GM18951 (cell line): Measurements from ENCODE around the gene SLAIN1.

ENCODE experiments used
- POLR2A ChIP-seq: IDR thresholded peaks from 4 replicates; pipeline ENCODE4 v1.6.1; 2011; ENCODE audit warnings: mild to moderate bottlenecking; ENCODE audit not compliant: insufficient read length, insufficient read depth; ENCODE audit errors: extremely low read depth
- in situ Hi-C: fragments of 300-500 bp; cut with MboI; formaldehyde crosslinking; loops from one replicate; pipeline ENCODE4 v1.12.0; 2022; ENCODE audit warnings: low sequenced_read_pairs, mixed read lengths, inconsistent platforms; ENCODE audit not compliant: unreplicated experiment

Gene SLAIN1

DNA sequence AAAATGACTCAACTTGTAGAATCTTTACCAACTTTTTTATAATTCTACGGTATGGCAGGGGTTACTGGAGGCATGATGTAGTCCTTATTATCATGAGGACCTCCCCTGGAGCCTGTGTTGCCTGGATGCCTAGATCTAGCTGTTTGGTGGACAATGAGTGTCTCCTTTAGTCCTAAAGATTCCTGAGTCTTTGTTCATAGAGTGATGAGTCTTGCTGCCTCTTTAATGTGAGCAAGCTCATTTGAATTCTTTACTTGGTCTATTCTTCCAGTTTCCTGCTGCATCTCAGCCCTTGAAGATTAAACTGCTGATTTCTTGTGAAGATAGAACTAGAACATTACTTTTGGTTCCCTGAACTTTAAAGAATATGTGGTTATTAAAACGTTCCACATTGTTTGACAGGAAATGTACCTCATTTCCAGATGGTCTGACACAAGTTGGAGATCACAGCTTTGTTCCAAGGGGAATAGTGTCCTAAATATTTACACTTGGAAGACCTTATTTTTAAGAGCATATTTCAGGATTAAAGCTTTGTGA, 51.9 kb downstream of the SLAIN1 start:
- in situ Hi-C loops: no loop called here
- TF ChIP-seq POLR2A: no peak

DNA sequence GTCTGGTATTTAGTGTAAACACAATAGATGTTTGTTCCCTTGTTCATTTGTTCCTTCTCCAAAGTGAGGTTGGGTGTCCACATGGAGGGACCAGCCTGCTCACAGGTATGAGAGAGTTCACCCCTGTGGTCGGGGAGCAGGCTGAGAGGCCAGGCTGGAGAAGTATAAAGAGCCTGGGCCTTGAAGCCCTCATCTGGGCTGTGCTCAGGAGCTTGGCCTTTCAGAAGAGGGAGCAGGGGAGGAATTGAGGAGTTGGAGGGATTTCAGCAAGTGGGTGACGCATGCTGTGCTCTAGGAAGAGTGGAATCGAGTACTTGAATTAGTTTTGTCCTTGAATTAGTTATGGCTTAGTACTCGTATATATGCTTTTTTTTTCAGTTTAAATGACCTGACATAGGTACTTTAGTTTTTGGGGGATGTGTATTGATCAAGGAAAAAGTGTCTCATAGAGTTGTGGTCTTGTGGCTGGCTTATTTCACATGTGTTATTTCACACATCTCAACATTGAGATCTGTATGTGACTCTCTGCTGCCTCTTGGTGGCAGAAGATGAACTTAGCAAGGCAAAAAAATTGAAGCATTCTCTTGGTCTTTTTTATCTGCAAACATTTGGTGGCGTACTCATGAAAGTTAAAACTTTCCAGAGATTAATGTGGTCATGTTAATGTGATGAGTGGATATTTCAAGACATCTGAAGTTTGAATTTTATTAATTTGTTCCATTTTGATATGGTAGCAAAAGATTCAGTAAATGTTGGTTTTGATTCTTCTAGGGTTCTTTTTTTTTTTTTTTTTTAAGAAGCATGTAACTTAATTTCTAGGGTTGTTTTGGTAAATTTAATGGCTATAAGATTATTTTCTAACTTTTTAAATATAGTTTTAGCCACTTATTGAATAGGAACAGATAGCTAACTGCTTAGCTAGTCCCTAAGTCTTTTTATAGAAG, 54.3 kb downstream of the SLAIN1 start:
- TF ChIP-seq POLR2A: no peak
- in situ Hi-C loops: loop anchor here (5.0 kb wide), 1 partner anchor 154 kb away; no protein-coding TSS in a partner anchor

DNA sequence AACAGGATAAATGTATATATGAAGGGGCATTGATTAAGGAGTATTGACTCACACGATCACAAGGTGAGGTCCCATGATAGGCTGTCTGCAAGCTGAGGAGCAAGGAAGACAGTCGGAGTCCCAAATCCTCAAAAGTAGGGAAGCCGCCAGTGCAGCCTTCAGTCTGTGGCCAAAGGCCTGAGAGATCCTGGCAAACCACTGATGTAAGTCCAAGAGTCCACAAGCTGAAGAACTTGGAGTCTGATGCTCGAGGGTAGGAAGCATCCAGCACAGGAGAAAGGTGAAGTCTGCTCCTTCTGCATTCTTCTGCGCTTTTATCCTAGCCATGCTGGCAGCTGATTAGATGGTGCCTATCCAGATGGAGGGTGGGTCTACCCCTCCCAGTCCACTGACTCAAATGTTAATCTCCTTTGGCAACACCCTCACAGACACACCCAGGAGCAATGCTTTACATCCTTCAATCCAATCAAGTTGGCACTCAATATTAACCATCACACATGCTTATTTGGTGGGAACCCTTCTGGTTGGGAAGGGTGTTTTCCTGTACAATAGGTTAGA, 55.1 kb downstream of the SLAIN1 start:
- TF ChIP-seq POLR2A: no peak
- in situ Hi-C loops: loop anchor here (5.0 kb wide), 1 partner anchor 155 kb away; no protein-coding TSS in a partner anchor

DNA sequence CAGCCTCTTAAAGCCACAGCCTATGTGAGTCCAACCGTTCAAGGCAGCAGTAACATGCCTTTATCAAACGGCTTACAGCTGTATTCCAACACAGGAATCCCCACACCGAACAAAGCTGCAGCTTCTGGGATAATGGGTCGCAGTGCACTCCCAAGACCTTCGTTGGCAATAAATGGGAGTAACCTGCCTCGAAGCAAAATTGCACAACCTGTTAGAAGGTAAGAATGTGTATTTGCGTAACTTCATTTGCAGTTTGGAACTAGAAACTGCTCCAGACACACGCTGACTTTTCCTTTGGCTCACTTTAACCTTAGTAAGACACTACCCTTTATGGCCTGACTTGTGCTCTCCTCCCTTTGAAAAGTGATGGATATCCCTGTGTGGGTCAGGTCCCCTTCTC, 63.4 kb downstream of the SLAIN1 start:
- in situ Hi-C loops: no loop called here
- no peak for TF ChIP-seq POLR2A

DNA sequence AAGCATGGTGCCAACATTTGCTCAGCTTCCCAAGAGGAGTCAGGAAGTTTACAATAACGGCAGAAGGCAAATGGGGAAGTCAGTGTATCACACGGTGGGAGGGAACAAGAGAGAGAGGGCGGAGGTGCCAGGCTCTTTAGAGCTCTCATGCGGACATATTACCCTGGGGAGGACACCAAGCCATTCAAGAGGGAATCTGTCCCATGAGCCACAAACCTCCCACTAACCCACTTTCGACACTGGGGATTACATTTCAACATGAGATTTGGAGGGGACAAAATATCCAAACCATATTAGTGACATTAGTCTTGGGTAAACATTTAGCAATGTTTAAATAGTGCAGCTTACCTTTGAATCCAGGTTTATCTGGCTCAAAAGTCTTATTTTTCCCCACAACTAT, 69.9 kb downstream of the SLAIN1 start:
- TF ChIP-seq POLR2A: no peak
- in situ Hi-C loops: no loop called here

DNA sequence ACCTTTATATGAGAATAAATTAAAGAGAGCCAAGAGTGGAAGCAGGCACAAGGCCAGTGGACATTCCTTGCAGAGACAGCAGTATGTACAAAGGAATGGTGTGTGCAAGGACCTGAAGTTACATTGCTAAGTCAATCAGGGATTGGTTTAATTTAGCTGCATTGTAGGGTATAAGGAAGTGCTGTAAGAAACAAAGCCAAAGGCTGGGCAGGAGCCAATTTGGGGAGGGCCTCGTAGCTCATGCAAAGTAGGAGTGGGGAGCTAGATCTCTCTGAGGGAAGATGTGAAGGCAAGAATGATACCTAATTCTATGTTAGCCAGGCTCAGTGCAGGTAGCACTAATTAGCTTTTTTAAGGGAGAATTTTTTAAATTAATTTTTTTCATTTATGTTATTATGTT, 76.7 kb downstream of the SLAIN1 start:
- no peak for TF ChIP-seq POLR2A
- in situ Hi-C loops: no loop called here

DNA sequence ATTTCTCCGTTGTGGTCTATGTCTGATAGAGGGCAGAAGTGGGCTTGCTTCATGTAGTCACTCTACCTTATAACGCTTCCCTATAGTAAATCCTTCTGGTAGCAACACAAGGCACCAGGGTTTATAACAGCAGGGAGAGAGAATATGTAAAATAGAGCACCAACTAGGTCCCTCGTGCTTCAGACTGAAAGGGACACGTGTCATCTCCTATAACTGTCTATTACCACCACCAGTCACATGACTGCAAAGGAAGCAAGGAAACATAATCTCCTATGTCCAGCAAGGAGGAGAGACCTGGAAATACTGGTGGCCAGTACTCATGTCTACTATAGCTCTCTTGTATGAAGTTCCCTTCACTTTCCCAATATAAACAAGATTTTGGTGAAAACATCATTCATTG, 79.2 kb downstream of the SLAIN1 start:
- TF ChIP-seq POLR2A: no peak
- in situ Hi-C loops: no loop called here

DNA sequence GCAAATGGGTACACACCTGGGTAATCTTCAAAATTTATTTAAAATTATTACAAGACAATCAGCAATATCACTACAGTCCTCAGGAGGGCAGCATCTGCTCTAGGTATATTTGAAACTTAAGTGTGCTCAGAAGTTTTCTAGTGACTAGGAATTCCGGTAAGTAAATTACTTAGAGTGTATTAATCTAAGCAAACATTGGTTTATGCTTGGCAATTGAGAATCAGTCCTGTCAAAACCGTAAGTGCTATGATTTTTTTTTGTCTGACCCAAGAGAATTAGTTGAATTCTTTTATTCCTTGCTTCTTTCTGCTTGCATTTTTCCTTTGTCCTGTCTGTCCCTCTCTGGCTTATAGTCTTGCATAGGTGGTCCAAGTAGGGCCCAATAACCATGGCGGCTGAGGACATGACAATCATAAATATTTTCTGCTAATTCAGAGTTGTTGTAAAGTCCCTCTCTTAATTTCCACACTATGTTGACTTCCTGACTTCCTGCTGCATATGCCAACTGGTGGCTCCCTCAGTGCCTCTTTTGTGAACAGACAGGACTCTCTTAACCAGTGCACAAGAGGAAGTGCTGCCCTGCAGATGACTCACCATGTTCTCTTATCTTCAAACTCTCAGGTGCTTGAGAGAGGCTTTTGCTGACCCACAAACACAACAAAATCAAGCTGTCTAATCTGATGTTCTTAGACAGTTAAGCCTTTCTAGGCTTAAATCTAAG, 82.2 kb downstream of the SLAIN1 start:
- in situ Hi-C loops: no loop called here
- no peak for TF ChIP-seq POLR2A

DNA sequence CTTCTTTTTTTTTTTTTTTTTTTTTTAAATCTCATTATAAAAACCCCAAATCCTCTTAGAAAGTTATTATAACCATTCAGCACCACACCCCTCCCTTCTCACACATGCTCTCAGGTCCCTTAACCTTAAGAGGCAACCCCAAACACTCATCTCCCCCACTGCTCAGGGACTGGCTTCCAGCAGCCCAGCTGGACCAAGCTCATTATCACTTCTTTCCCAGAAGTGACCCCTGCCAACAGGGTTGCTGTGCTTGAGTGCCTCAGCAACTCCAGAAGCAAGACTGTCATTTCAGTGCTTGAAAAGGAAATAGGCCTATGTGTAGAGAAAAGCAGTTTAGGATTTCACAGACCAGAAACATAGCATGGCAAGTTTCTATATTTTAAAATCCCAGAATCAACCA, 84.3 kb downstream of the SLAIN1 start:
- TF ChIP-seq POLR2A: no peak
- in situ Hi-C loops: no loop called here

DNA sequence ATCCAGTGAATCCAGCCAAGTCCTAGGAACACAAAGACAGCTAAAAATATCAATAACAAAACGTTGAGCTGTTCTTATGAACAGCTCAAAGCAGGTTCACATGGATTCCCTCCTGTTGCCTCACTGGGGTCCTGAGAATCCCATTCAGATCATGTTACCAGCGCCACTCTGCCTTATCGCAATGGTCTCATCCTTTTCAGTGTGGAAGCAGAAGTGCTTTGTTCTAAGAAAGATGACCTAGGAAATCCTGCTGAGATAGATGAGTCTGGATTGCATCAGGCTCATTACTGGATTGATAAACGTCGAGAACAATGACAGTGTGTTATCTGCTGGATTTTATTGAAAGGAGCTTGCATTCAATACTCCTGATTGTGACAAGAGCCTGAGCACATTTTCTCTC, 87.0 kb downstream of the SLAIN1 start:
- in situ Hi-C loops: no loop called here
- no peak for TF ChIP-seq POLR2A

DNA sequence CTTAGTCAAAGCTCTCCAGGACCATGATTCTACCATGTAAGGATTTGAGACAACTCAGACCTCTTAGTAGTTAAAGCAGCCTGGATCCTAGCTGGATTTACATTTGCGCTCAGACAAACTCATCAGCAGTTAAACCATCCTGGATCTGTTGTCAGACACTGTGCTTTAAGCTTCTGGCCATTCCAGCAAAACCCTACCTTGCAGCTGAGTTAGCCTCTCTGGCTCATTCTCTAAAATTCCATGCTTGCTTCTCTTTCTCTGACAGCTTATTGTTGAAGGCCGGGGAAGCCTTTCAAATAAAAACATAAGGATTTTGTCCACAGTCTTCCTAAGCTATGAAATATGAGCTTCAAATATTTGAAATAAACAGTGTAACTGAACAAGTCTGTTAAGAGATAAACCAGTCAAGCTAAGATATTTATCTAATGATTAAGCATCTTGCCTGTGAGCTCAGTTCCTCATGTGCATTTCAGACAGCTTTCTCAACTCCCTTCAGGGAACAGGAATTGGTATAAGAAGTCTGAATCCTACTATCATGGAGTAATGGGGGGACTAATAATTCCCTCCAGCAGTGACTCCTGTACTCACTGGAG, 89.3 kb downstream of the SLAIN1 start:
- no peak for TF ChIP-seq POLR2A
- in situ Hi-C loops: loop anchor here (5.0 kb wide), 1 partner anchor 336 kb away; no protein-coding TSS in a partner anchor

DNA sequence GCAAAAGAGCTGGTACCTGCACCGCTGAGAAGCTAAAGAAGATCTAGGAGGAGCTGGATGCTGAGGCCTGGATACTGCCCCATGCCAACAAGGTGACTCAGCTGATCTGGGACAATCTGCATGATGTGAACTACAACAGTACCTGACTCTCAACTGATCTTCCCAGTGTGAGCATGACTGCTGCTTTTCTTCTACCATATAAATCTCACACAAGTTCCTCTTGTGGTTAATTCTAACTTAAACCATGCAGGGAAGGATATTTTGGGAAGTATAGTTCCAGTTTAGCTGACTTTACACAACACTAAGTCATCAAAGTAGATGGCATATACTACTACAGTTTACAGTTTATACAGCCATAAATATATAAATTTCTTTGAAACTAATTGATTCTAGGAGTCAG, 91.9 kb downstream of the SLAIN1 start:
- in situ Hi-C loops: loop anchor here (5.0 kb wide), 1 partner anchor 333 kb away; no protein-coding TSS in a partner anchor
- TF ChIP-seq POLR2A: no peak

DNA sequence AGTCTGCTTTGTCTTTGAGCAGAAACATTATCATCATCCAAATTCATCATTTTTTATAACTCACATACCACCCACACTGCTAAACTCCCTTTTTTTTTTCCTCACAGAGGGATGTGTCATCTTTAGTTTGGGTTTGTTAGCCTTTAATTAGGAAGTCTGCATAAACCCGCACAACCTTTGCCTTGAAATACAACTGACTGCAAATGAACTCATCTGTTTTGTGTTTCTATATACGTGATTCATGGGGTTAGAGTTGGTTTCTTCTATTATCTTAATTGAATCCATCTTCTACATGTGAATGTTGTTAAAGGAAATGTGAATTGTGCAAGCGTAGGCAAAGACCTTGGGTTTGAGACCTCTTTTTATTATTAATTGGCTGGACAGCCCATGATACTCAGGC, 102.7 kb downstream of the SLAIN1 start:
- in situ Hi-C loops: no loop called here

More for the DNA sequence above, 102.7 kb downstream of the SLAIN1 start:
- no peak for TF ChIP-seq POLR2A
